Fibroblast of villous mesenchyme (primary cell): ENCODE measurements around the gene NCK2. TPM values are rescaled to one million over a fixed set of nuclear protein-coding genes. Genes with fewer than 3 reads are reported as not detected.

Experiments
- DNase-seq: peaks from one replicate; pipeline ENCODE4 v3.0.0-alpha.2; 2010; ENCODE audit warnings: low read depth
- H3K4me3 ChIP-seq: 2 replicates; pipeline ENCODE4 v1.5.1; 2011; ENCODE audit warnings: low read depth, mild to moderate bottlenecking, low read length
- total RNA-seq: library from RNA; depleted of rRNA; stranded (reverse); fragments of >200 nt; gene quantifications from 2 replicates; pipeline ENCODE4 v1.2.3, GENCODE V29; 2012
- TF ChIP-seq, protein P1 (sequence below): IDR thresholded peaks from 2 replicates; pipeline ENCODE4 v1.5.1; 2012; ENCODE audit warnings: low read depth, mild to moderate bottlenecking, low read length; ENCODE audit not compliant: insufficient read depth

Gene NCK2
- total RNA-seq, 1 donor: 22.5 TPM

DNA sequence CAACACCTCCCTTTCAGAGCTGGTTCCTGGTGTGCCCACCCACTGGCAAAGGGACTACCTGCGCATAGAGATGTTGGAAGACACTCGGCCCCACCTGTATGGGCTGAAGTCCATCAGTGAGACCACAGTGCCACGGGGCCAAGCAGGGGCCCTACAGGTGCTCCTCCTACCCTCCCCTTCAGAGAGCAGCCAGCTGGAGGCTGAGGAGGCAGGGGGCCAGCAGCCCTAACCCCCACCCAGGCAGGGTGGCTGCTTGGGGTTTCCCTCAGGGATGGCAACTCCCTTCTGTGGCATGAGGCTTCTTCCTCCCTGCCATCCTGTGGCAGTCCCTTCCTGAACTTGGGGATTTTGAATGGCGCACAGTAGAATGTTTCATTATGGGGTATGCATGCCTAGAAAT lies 125.3 kb downstream of the NCK2 start:
- TF ChIP-seq, protein P1, sequence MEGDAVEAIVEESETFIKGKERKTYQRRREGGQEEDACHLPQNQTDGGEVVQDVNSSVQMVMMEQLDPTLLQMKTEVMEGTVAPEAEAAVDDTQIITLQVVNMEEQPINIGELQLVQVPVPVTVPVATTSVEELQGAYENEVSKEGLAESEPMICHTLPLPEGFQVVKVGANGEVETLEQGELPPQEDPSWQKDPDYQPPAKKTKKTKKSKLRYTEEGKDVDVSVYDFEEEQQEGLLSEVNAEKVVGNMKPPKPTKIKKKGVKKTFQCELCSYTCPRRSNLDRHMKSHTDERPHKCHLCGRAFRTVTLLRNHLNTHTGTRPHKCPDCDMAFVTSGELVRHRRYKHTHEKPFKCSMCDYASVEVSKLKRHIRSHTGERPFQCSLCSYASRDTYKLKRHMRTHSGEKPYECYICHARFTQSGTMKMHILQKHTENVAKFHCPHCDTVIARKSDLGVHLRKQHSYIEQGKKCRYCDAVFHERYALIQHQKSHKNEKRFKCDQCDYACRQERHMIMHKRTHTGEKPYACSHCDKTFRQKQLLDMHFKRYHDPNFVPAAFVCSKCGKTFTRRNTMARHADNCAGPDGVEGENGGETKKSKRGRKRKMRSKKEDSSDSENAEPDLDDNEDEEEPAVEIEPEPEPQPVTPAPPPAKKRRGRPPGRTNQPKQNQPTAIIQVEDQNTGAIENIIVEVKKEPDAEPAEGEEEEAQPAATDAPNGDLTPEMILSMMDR: no peak
- H3K4me3 ChIP-seq: no peak overlapping the region

DNA sequence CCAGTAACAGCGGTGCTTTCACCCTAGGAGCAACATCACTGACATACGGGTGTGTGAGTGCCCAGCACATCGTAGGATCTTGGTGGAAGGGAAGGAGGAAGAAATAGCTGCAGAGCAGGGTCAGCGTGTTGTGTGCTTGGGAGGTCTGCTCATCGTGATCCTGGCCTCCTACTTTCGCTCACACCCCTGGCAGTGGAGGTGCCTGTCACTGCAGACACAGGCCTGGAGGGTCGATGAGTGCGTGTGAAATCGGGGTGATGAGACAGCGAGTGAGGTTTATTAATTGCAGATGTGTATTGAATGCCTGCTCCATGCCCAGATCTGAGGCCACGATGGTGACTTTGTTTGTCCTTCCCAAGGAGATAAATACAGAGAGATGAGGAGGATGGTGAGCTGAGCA lies 126.1 kb downstream of the NCK2 start:
- DNase-seq: no peak
- TF ChIP-seq, protein P1: no peak
- H3K4me3 ChIP-seq: no peak overlapping the region

More for the DNA sequence above, 125.3 kb downstream of the NCK2 start:
- DNase-seq: no peak

DNA sequence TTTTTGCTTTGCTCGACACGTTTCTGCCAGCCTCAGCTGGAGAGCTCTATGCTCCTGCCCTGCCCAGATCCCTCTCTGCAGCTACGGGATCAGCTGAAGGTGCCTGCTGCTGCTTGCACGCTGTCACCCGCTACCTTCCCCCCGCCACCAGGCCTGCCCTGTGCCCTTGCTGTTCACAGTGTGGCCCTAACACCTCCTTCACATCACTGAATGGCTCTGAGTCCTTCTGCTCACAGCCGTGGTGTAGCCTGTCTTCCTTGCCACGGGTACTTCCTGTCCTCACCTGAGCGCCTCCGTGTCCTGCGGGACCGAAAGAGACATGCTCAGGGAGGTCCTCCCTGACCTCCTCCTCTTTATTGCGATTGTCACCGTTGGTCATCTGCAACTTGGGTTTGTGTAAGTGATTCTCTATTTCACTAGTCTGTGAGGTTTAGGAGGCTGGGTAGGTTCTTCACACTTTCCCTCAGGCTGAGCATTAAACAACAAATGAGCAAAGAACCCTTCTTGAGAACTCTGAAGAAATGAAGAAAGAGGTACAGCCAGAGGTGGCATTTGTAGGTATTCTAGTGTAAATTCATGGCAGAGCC lies 127.5 kb downstream of the NCK2 start:
- H3K4me3 ChIP-seq: no peak overlapping the region
- TF ChIP-seq, protein P1: no peak
- no peak for DNase-seq

GRCh38 chr2:105872830-105873229 lies 128.1 kb downstream of the NCK2 start:
- H3K4me3 ChIP-seq: no peak overlapping the region
- TF ChIP-seq, protein P1: no peak
- no peak for DNase-seq

GRCh38 chr2:105873281-105873680 lies 128.6 kb downstream of the NCK2 start:
- TF ChIP-seq, protein P1: no peak
- no peak overlapping the region for H3K4me3 ChIP-seq
- peak; percentile 23 for DNase-seq

- TF ChIP-seq, protein P1: no peak
- no peak overlapping the region for H3K4me3 ChIP-seq
- peak; percentile 72 for DNase-seq
These were observed 129.0 kb downstream of the NCK2 start for GRCh38 chr2:105873721-105874120.

DNA sequence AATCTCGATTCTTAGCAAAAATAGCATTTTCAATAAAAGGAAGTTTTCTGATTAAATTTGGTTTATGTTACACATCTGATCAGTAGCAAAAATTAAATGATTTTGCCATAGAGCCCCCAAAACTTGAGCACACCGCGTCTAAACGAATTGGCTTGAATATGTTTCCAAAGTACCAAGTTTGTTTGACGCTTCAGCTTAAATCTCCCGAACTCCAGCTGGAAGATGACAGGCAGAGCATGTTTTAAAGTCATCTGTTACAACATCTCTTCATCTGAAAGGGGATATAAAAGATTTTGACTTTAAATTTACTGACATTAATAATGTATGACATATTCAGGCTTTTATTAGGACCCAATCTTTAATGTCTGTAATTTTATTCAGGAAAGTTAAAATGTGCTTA lies 129.8 kb downstream of the NCK2 start:
- no peak for DNase-seq
- H3K4me3 ChIP-seq: no peak overlapping the region
- TF ChIP-seq, protein P1: no peak
